H9 (cell line): ENCODE data around the gene SCTR. TPM values are rescaled to one million over a fixed set of nuclear protein-coding genes. Genes with fewer than 3 reads are reported as not detected.

Experiments
- DNase-seq: peaks from one replicate; pipeline ENCODE4 v3.0.0-alpha.2; 2017
- H2AFZ ChIP-seq: one replicate; pipeline ENCODE4 v1.6.1; 2013; ENCODE audit warnings: mild to moderate bottlenecking, low read length, control low read depth, moderate library complexity
- H2AK5ac ChIP-seq: 2 replicates; pipeline ENCODE4 v1.6.1; 2013; ENCODE audit warnings: low read length, control low read depth, mixed read lengths; ENCODE audit not compliant: insufficient read length
- H2BK120ac ChIP-seq: one replicate; pipeline ENCODE4 v1.6.1; 2013; ENCODE audit warnings: low read depth, mild to moderate bottlenecking, low read length, control low read depth, inconsistent platforms; ENCODE audit not compliant: poor library complexity, severe bottlenecking
- H2BK12ac ChIP-seq: 2 replicates; pipeline ENCODE4 v1.6.1; 2013; ENCODE audit warnings: low read length, control low read depth, mixed read lengths, low read depth; ENCODE audit not compliant: insufficient read length
- H2BK15ac ChIP-seq: 2 replicates; pipeline ENCODE4 v1.6.1; 2013; ENCODE audit warnings: low read depth, low read length, control low read depth
- H2BK20ac ChIP-seq: one replicate; pipeline ENCODE4 v1.6.1; 2013; ENCODE audit warnings: low read depth, mild to moderate bottlenecking, low read length, control low read depth, inconsistent platforms; ENCODE audit not compliant: poor library complexity, severe bottlenecking
- H2BK5ac ChIP-seq: 2 replicates; pipeline ENCODE4 v1.6.1; 2013; ENCODE audit warnings: low read length, control low read depth, mixed read lengths; ENCODE audit not compliant: insufficient read length
- H3K14ac ChIP-seq: 2 replicates; pipeline ENCODE4 v1.6.1; 2013; ENCODE audit warnings: low read length, control low read depth; ENCODE audit not compliant: insufficient read depth
- H3K18ac ChIP-seq: 2 replicates; pipeline ENCODE4 v1.6.1; 2013; ENCODE audit warnings: low read depth, mild to moderate bottlenecking, mixed read lengths, low read length, control low read depth; ENCODE audit not compliant: insufficient read length
- H3K23ac ChIP-seq: 2 replicates; pipeline ENCODE4 v1.6.1; 2013; ENCODE audit warnings: low read length, control low read depth, mixed read lengths, low read depth; ENCODE audit not compliant: insufficient read length
- H3K23me2 ChIP-seq: 2 replicates; pipeline ENCODE4 v1.6.1; 2013; ENCODE audit warnings: low read depth, mild to moderate bottlenecking, mixed read lengths, low read length, control low read depth; ENCODE audit not compliant: insufficient read length, poor library complexity, severe bottlenecking
- H3K27ac ChIP-seq: 2 replicates; pipeline ENCODE4 v1.5.1; 2013; ENCODE audit warnings: low read length, control low read depth, mixed read lengths, low read depth; ENCODE audit not compliant: insufficient read length
- H3K27me3 ChIP-seq: 2 replicates; pipeline ENCODE4 v1.6.1; 2013; ENCODE audit warnings: low read length, control low read depth, inconsistent platforms; ENCODE audit not compliant: insufficient read depth
- H3K4ac ChIP-seq: 2 replicates; pipeline ENCODE4 v1.6.1; 2013; ENCODE audit warnings: low read depth, mild to moderate bottlenecking, control low read depth, inconsistent platforms, low read length, moderate library complexity
- H3K4me1 ChIP-seq: 2 replicates; pipeline ENCODE4 v1.6.1; 2013; ENCODE audit warnings: low read length, control low read depth, inconsistent platforms; ENCODE audit not compliant: insufficient read depth
- H3K4me2 ChIP-seq: 2 replicates; pipeline ENCODE4 v1.6.1; 2013; ENCODE audit warnings: low read length, control low read depth, mixed read lengths; ENCODE audit not compliant: insufficient read length, insufficient read depth
- H3K56ac ChIP-seq: 2 replicates; pipeline ENCODE4 v1.6.1; 2013; ENCODE audit warnings: low read depth, mild to moderate bottlenecking, mixed read lengths, low read length, control low read depth; ENCODE audit not compliant: insufficient read length
- H3K79me1 ChIP-seq: 2 replicates; pipeline ENCODE4 v1.6.1; 2013; ENCODE audit warnings: low read depth, mild to moderate bottlenecking, moderate library complexity, low read length, control low read depth, inconsistent platforms; ENCODE audit not compliant: insufficient read depth, poor library complexity, severe bottlenecking
- H3K79me2 ChIP-seq: 2 replicates; pipeline ENCODE4 v1.6.1; 2013; ENCODE audit warnings: low read length, control low read depth, inconsistent platforms; ENCODE audit not compliant: insufficient read depth
- H3K9ac ChIP-seq: 2 replicates; pipeline ENCODE4 v1.6.1; 2013; ENCODE audit warnings: low read length, control low read depth, mixed read lengths; ENCODE audit not compliant: insufficient read length; ENCODE audit errors: extremely low read depth
- H3K9me3 ChIP-seq: one replicate; pipeline ENCODE4 v1.6.1; 2013; ENCODE audit warnings: low read depth, low read length, inconsistent platforms; ENCODE audit not compliant: control insufficient read depth
- H3T11ph ChIP-seq: one replicate; pipeline ENCODE4 v1.6.1; 2013; ENCODE audit warnings: mild to moderate bottlenecking, low read length, control low read depth, inconsistent platforms
- H4K20me1 ChIP-seq: one replicate; pipeline ENCODE4 v1.6.1; 2013; ENCODE audit not compliant: control insufficient read depth, insufficient read length, insufficient read depth
- H4K5ac ChIP-seq: 2 replicates; pipeline ENCODE4 v1.6.1; 2013; ENCODE audit warnings: low read depth, mild to moderate bottlenecking, mixed read lengths, low read length, control low read depth; ENCODE audit not compliant: insufficient read length
- H4K8ac ChIP-seq: replicated peaks from 2 replicates; pipeline ENCODE4 v1.6.1; 2013; ENCODE audit warnings: low read length, control low read depth, mixed read lengths, low read depth; ENCODE audit not compliant: insufficient read length
- H4K91ac ChIP-seq: 2 replicates; pipeline ENCODE4 v1.6.1; 2013; ENCODE audit warnings: low read depth, mild to moderate bottlenecking, moderate library complexity, mixed read lengths, low read length, control low read depth; ENCODE audit not compliant: insufficient read length
- H3K27ac Mint-ChIP-seq, 3 experiments: 2 replicates in 2 of 3; 3 replicates in 1 of 3; pipeline ENCODE4 v1.8.0; 2020 to 2021; ENCODE audit warnings: mixed read lengths in 3 of 3, mild to moderate bottlenecking in 1 of 3, moderate library complexity in 1 of 3
- H3K27me3 Mint-ChIP-seq: 2 replicates; pipeline ENCODE4 v1.8.0; 2021; ENCODE audit warnings: low read depth, mild to moderate bottlenecking, moderate library complexity, mixed read lengths
- H3K36me3 Mint-ChIP-seq, 3 experiments: 2 replicates in 2 of 3; 3 replicates in 1 of 3; pipeline ENCODE4 v1.8.0; 2020 to 2021; ENCODE audit warnings: low read depth in 3 of 3, mixed read lengths in 3 of 3; ENCODE audit not compliant: insufficient read depth in 1 of 3
- H3K4me1 Mint-ChIP-seq, 2 experiments: 2 replicates each; pipeline ENCODE4 v1.8.0; 2020; ENCODE audit warnings: mixed read lengths in 2 of 2
- H3K4me3 Mint-ChIP-seq, 2 experiments: 2 replicates in 1 of 2; 3 replicates in 1 of 2; pipeline ENCODE4 v1.8.0; 2020 to 2021; ENCODE audit warnings: mild to moderate bottlenecking in 2 of 2, mixed read lengths in 2 of 2, moderate library complexity in 1 of 2
- H3K9me3 Mint-ChIP-seq, 2 experiments: 2 replicates in 1 of 2; 3 replicates in 1 of 2; pipeline ENCODE4 v1.8.0; 2020; ENCODE audit warnings: mild to moderate bottlenecking in 2 of 2, mixed read lengths in 2 of 2, moderate library complexity in 1 of 2
- WGBS: extraction: QIAGEN DNeasy Blood & Tissue Kit; methylation state at CpG from one replicate; pipeline ENCODE4 v1.1.7; 2013; ENCODE audit warnings: missing lambda C conversion rate, low lambda C conversion rate, mixed read lengths; ENCODE audit not compliant: insufficient read length; ENCODE audit errors: extremely low coverage; 5-methylcytosine and 5-hydroxymethylcytosine counted together
- total RNA-seq: library from RNA; stranded (reverse); gene quantifications from 2 replicates; pipeline ENCODE4 v1.2.1, GENCODE V29; 2021
- TF ChIP-seq, protein P1 (sequence below): fragments of 200-600 bp; sonication (generic); conservative IDR thresholded peaks from 3 replicates; pipeline ENCODE4 v1.8.0; 2021; ENCODE audit warnings: antibody characterized with exemption, mild to moderate bottlenecking

SCTR gene
- total RNA-seq, 1 experiment from 2014 or later: not detected

GRCh38 chr2:119414894-119415293, 109.4 kb downstream of the SCTR start:
- Histone ChIP-seq H3K4me1 (0 out of 2 replicates have a peak, but pooled peaks cover 2% of the 10 kb centered on the region), H3K14ac (no peak overlapping the region), H4K91ac (no peak overlapping the region), H3K27ac (no peak overlapping the region), H3K18ac (no peak overlapping the region), H4K5ac (no peak overlapping the region), H2AFZ (no peak overlapping the region), H3K27me3 (no peaks in the 10 kb centered on the region), H3K56ac (no peak overlapping the region), H2BK12ac (no peak overlapping the region), H3T11ph (no peak overlapping the region), H4K8ac (no peak overlapping the region), H2BK15ac (no peak overlapping the region), H2BK5ac (no peak overlapping the region), H3K23ac (no peak overlapping the region), H4K20me1 (no peaks in the 10 kb centered on the region), H3K9ac (no peak overlapping the region), H3K79me1 (no peaks in the 10 kb centered on the region), H2BK120ac (no peak overlapping the region), H3K9me3 (no peaks in the 10 kb centered on the region), H2AK5ac (no peak overlapping the region), H3K79me2 (no peaks in the 10 kb centered on the region), H3K4me2 (no peak overlapping the region), H3K4ac (no peak overlapping the region), H2BK20ac (no peak overlapping the region), H3K23me2 (no peaks in the 10 kb centered on the region)
- Mint-ChIP-seq H3K9me3 (peaks cover 2 to 21% of the 10 kb centered on the region in 2 experiments; a peak in 3 of 5 replicates), H3K27ac (no peak overlapping the region), H3K4me1 (peaks cover 2 to 3% of the 10 kb centered on the region in 2 experiments), H3K27me3 (peaks cover 2% of the 10 kb centered on the region), H3K36me3 (peaks cover 0 to 8% (median 3%) of the 10 kb centered on the region in 3 experiments; a peak in 3 of 7 replicates), H3K4me3 (no peak overlapping the region)
- TF ChIP-seq, protein P1, sequence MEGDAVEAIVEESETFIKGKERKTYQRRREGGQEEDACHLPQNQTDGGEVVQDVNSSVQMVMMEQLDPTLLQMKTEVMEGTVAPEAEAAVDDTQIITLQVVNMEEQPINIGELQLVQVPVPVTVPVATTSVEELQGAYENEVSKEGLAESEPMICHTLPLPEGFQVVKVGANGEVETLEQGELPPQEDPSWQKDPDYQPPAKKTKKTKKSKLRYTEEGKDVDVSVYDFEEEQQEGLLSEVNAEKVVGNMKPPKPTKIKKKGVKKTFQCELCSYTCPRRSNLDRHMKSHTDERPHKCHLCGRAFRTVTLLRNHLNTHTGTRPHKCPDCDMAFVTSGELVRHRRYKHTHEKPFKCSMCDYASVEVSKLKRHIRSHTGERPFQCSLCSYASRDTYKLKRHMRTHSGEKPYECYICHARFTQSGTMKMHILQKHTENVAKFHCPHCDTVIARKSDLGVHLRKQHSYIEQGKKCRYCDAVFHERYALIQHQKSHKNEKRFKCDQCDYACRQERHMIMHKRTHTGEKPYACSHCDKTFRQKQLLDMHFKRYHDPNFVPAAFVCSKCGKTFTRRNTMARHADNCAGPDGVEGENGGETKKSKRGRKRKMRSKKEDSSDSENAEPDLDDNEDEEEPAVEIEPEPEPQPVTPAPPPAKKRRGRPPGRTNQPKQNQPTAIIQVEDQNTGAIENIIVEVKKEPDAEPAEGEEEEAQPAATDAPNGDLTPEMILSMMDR: no peak
- no CpG with 5 or more reads among the region's 3 CpGs for WGBS
- no peak for DNase-seq
